GM12878 (cell line): ENCODE results near the gene DDX46. TPM values are rescaled to one million over a fixed set of nuclear protein-coding genes. Genes with fewer than 3 reads are reported as not detected.

Source experiments
- ATAC-seq: fragments of 200-7000 bp; cut with Tn5 transposase; 3 replicates; pipeline ENCODE4 v1.9.1; 2020; ENCODE audit warnings: mild to moderate bottlenecking, moderate library complexity
- BruUV-seq: library from RNA; stranded (reverse); fragments of 400-500 nt; replicated peaks from 2 replicates; lab custom pipeline; 2021; lab: Mats Ljungman, UMichigan
- CTCF ChIA-PET: fragments of 300-600 bp; sonication (Branson Sonifier 250); formaldehyde crosslinking; extraction: SDS; loops from one replicate; lab custom pipeline; 2021; ENCODE audit warnings: inconsistent platforms; lab: Yijun Ruan, JAX
- POLR2A ChIA-PET: fragments of 350-600 bp; formaldehyde crosslinking; extraction: SDS; loops from one replicate; lab custom pipeline; 2021; ENCODE audit warnings: inconsistent platforms; lab: Charles Lee
- RAD21 ChIA-PET: fragments of 300-600 bp; sonication (Branson Sonifier 250); formaldehyde crosslinking; loops from one replicate; lab custom pipeline; 2023; ENCODE audit warnings: antibody characterized with exemption; ENCODE audit not compliant: unreplicated experiment; lab: Charles Lee
- SMC1A ChIA-PET: fragments of 300-600 bp; sonication (Branson Sonifier 250); formaldehyde crosslinking; loops from one replicate; lab custom pipeline; 2023; ENCODE audit not compliant: unreplicated experiment, uncharacterized antibody; lab: Charles Lee
- DNase-seq: peaks from one replicate; pipeline ENCODE4 v3.0.0-alpha.2; 2011; ENCODE audit warnings: low read depth, low spot score
- FAIRE-seq: peaks from 3 replicates; lab custom pipeline; 2011; peaks lifted over from hg19 to GRCh38; lab: Jason Lieb, UNC
- H2AFZ ChIP-seq: 2 replicates; pipeline ENCODE4 v1.6.0; 2011; ENCODE audit warnings: low read depth, low read length, control low read depth; ENCODE audit not compliant: control insufficient read depth
- H3K27ac ChIP-seq: 2 replicates; pipeline ENCODE4 v1.5.1; 2011; ENCODE audit warnings: control low read depth; ENCODE audit not compliant: control insufficient read depth, insufficient read depth
- H3K27me3 ChIP-seq, 2 experiments: replicated peaks in 1 of 2; 2 replicates each; pipeline versions ENCODE4 v1.6.0 to v1.6.1; 2011; ENCODE audit warnings: low read length in 1 of 2; ENCODE audit not compliant: control insufficient read depth in 2 of 2, insufficient read depth in 2 of 2
- H3K36me3 ChIP-seq, 2 experiments: 2 replicates each; pipeline ENCODE4 v1.5.1; 2011; ENCODE audit warnings: low read length in 1 of 2; ENCODE audit not compliant: control insufficient read depth in 2 of 2, insufficient read depth in 2 of 2
- H3K4me1 ChIP-seq: 2 replicates; pipeline ENCODE4 v1.6.1; 2011; ENCODE audit warnings: mild to moderate bottlenecking, low read length, moderate library complexity, mixed read lengths; ENCODE audit not compliant: control insufficient read depth, insufficient read depth
- H3K4me2 ChIP-seq: 2 replicates; pipeline ENCODE4 v1.6.0; 2011; ENCODE audit warnings: control low read depth; ENCODE audit not compliant: control insufficient read depth, insufficient read depth
- H3K4me3 ChIP-seq: fragments of 200-600 bp; sonication (generic); 2 replicates; pipeline ENCODE4 v1.5.1; 2016
- H3K79me2 ChIP-seq: 2 replicates; pipeline ENCODE4 v1.6.0; 2011; ENCODE audit warnings: low read length; ENCODE audit not compliant: control insufficient read depth, insufficient read depth
- H3K9ac ChIP-seq: 2 replicates; pipeline ENCODE4 v1.8.0; 2011; ENCODE audit warnings: low read length, control low read depth, mixed read lengths; ENCODE audit not compliant: control insufficient read depth, insufficient read depth
- H3K9me3 ChIP-seq: replicated peaks from 3 replicates; pipeline ENCODE4 v1.5.1; 2011; ENCODE audit warnings: mild to moderate bottlenecking, low read length; ENCODE audit not compliant: control insufficient read depth, insufficient read depth
- H4K20me1 ChIP-seq: 2 replicates; pipeline ENCODE4 v1.6.0; 2011; ENCODE audit not compliant: control insufficient read depth, insufficient read depth
- ATF2 ChIP-seq: IDR thresholded peaks from 2 replicates; pipeline ENCODE4 v1.6.1; 2012; ENCODE audit warnings: low read length, inconsistent platforms
- BCL11A ChIP-seq: IDR thresholded peaks from 2 replicates; pipeline ENCODE4 v1.6.1; 2011; ENCODE audit warnings: low read depth, low read length
- CBX5 ChIP-seq: sonication (generic); IDR thresholded peaks from 2 replicates; pipeline ENCODE4 v1.6.1; 2016; ENCODE audit warnings: low read depth, moderate library complexity, mild to moderate bottlenecking, inconsistent platforms
- CHD2 ChIP-seq: IDR thresholded peaks from 2 replicates; pipeline ENCODE4 v1.6.1; 2011; ENCODE audit warnings: low read depth, low read length, improper control_type of control experiment, borderline replicate concordance
- EED ChIP-seq: sonication (generic); IDR thresholded peaks from 2 replicates; pipeline ENCODE4 v1.6.1; 2016; ENCODE audit warnings: antibody characterized with exemption, low read depth
- MEF2A ChIP-seq: IDR thresholded peaks from 2 replicates; pipeline ENCODE4 v1.6.1; 2011; ENCODE audit warnings: low read depth, mild to moderate bottlenecking, low read length, moderate library complexity; ENCODE audit not compliant: insufficient read depth
- MEF2B ChIP-seq: fragments of 450-650 bp; IDR thresholded peaks from 2 replicates; pipeline ENCODE4 v1.6.1; 2018; ENCODE audit warnings: mild to moderate bottlenecking, moderate library complexity; ENCODE audit not compliant: partially characterized antibody, poor library complexity, severe bottlenecking
- MXI1 ChIP-seq: fragments of 150-350 bp; IDR thresholded peaks from 2 replicates; pipeline ENCODE4 v1.6.1; 2011; ENCODE audit warnings: low read depth, mild to moderate bottlenecking, inconsistent platforms, low read length, improper control_type of control experiment
- NFXL1 ChIP-seq: fragments of 450-650 bp; IDR thresholded peaks from 2 replicates; pipeline ENCODE4 v1.6.1; 2017; ENCODE audit warnings: antibody characterized with exemption, mild to moderate bottlenecking, borderline replicate concordance
- RAD51 ChIP-seq: fragments of 450-650 bp; IDR thresholded peaks from 2 replicates; pipeline ENCODE4 v1.6.1; 2016; ENCODE audit warnings: moderate library complexity, mild to moderate bottlenecking, inconsistent platforms
- RUNX3 ChIP-seq: IDR thresholded peaks from 2 replicates; pipeline ENCODE4 v1.6.1; 2012; ENCODE audit warnings: low read length, inconsistent platforms
- SMARCA5 ChIP-seq: fragments of 450-650 bp; IDR thresholded peaks from 2 replicates; pipeline ENCODE4 v1.6.1; 2017; ENCODE audit warnings: mild to moderate bottlenecking
- SP1 ChIP-seq: IDR thresholded peaks from one replicate; pipeline ENCODE4 v1.6.1; 2011; ENCODE audit warnings: low read depth, low read length
- TCF12 ChIP-seq: IDR thresholded peaks from 2 replicates; pipeline ENCODE4 v1.6.1; 2011; ENCODE audit warnings: low read depth, mild to moderate bottlenecking, low read length
- WGBS: methylation state at CpG from one replicate; pipeline ENCODE4 v1.1.6; 2016; ENCODE audit warnings: low lambda C conversion rate; ENCODE audit not compliant: insufficient replicate concordance, insufficient coverage; ENCODE audit errors: missing lambda C conversion rate; 5-methylcytosine and 5-hydroxymethylcytosine counted together
- in situ Hi-C: fragments of 300-500 bp; cut with MboI; formaldehyde crosslinking; loops from 9 replicates; pipeline ENCODE4 v1.14.3; 2018; ENCODE audit warnings: mixed read lengths
- intact Hi-C: fragments of 100-400 bp; cut with micrococcal nuclease; formaldehyde crosslinking; loops from one replicate; pipeline ENCODE4 v1.14.2; 2022; ENCODE audit not compliant: unreplicated experiment
- polyA plus RNA-seq, 11 experiments: library from polyadenylated mRNA; depleted of rRNA in 4 of 11; unstranded in 6 of 11; stranded (reverse) in 5 of 11; fragments of >200 nt; fragmentation: Nextera tagmentation in 4 of 11; fragmentation: Illumina TruSeq in 1 of 11; extraction: Ambion mirVana in 4 of 11; extraction: Trizol in 1 of 11; gene quantifications; 1 replicate in 1 of 11; 2 replicates in 10 of 11; pipeline versions ENCODE4 v1.2.1 to v1.2.3, GENCODE V29; 2011 to 2016; ENCODE audit warnings: inconsistent platforms in 2 of 11, missing spikeins in 2 of 11, low read depth in 1 of 11
- total RNA-seq, 4 experiments: library from RNA; depleted of rRNA in 3 of 4; stranded (reverse); fragments of >200 nt in 3 of 4; fragmentation: Illumina TruSeq in 1 of 4; extraction: Trizol in 1 of 4; gene quantifications; 2 replicates each; pipeline versions ENCODE4 v1.2.1 to v1.2.3, GENCODE V29; 2013 to 2021
- TF ChIP-seq, protein P1 (sequence below): IDR thresholded peaks from 2 replicates; pipeline ENCODE4 v1.6.1; 2011; ENCODE audit warnings: borderline replicate concordance, low read depth, mild to moderate bottlenecking, moderate library complexity, mixed read lengths, low read length; ENCODE audit not compliant: insufficient read depth; ENCODE audit errors: extremely low read length
- TF ChIP-seq, protein P2 (sequence below): fragments of 450-650 bp; IDR thresholded peaks from 2 replicates; pipeline ENCODE4 v1.6.1; 2017; ENCODE audit warnings: mild to moderate bottlenecking, low read depth, inconsistent platforms; ENCODE audit not compliant: poor library complexity, severe bottlenecking
- TF ChIP-seq, protein P3 (sequence below): fragments of 450-650 bp; IDR thresholded peaks from 2 replicates; pipeline ENCODE4 v1.6.1; 2017; ENCODE audit warnings: mild to moderate bottlenecking
- TF ChIP-seq, protein P4 (sequence below): fragments of 450-650 bp; IDR thresholded peaks from 2 replicates; pipeline ENCODE4 v1.6.1; 2014; ENCODE audit warnings: mild to moderate bottlenecking

DDX46 gene
- total and polyA plus RNA-seq, 10 of the 15 experiments (the other 5 are each of a cell fraction or from before 2014, with no cell fraction given): 23.0 to 77.1 (median 42.2) TPM

- no peak for TF ChIP-seq CBX5
- no peak for TF ChIP-seq SP1
- no peak for TF ChIP-seq RAD51
- no peak for TF ChIP-seq SMARCA5
- TF ChIP-seq EED: no peak
- TF ChIP-seq BCL11A: no peak
- TF ChIP-seq, protein P1, sequence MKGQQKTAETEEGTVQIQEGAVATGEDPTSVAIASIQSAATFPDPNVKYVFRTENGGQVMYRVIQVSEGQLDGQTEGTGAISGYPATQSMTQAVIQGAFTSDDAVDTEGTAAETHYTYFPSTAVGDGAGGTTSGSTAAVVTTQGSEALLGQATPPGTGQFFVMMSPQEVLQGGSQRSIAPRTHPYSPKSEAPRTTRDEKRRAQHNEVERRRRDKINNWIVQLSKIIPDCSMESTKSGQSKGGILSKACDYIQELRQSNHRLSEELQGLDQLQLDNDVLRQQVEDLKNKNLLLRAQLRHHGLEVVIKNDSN: no peak
- no peak for TF ChIP-seq RUNX3
- TF ChIP-seq, protein P2, sequence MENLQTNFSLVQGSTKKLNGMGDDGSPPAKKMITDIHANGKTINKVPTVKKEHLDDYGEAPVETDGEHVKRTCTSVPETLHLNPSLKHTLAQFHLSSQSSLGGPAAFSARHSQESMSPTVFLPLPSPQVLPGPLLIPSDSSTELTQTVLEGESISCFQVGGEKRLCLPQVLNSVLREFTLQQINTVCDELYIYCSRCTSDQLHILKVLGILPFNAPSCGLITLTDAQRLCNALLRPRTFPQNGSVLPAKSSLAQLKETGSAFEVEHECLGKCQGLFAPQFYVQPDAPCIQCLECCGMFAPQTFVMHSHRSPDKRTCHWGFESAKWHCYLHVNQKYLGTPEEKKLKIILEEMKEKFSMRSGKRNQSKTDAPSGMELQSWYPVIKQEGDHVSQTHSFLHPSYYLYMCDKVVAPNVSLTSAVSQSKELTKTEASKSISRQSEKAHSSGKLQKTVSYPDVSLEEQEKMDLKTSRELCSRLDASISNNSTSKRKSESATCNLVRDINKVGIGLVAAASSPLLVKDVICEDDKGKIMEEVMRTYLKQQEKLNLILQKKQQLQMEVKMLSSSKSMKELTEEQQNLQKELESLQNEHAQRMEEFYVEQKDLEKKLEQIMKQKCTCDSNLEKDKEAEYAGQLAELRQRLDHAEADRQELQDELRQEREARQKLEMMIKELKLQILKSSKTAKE: no peak
- TF ChIP-seq NFXL1: no peak
- TF ChIP-seq MEF2A: no peak
- TF ChIP-seq ATF2: no peak
- TF ChIP-seq MXI1: no peak
- TF ChIP-seq, protein P3, sequence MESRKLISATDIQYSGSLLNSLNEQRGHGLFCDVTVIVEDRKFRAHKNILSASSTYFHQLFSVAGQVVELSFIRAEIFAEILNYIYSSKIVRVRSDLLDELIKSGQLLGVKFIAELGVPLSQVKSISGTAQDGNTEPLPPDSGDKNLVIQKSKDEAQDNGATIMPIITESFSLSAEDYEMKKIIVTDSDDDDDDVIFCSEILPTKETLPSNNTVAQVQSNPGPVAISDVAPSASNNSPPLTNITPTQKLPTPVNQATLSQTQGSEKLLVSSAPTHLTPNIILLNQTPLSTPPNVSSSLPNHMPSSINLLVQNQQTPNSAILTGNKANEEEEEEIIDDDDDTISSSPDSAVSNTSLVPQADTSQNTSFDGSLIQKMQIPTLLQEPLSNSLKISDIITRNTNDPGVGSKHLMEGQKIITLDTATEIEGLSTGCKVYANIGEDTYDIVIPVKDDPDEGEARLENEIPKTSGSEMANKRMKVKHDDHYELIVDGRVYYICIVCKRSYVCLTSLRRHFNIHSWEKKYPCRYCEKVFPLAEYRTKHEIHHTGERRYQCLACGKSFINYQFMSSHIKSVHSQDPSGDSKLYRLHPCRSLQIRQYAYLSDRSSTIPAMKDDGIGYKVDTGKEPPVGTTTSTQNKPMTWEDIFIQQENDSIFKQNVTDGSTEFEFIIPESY: no peak
- TF ChIP-seq CHD2: no peak
- TF ChIP-seq MEF2B: no peak
- no peak for TF ChIP-seq TCF12
- TF ChIP-seq, protein P4, sequence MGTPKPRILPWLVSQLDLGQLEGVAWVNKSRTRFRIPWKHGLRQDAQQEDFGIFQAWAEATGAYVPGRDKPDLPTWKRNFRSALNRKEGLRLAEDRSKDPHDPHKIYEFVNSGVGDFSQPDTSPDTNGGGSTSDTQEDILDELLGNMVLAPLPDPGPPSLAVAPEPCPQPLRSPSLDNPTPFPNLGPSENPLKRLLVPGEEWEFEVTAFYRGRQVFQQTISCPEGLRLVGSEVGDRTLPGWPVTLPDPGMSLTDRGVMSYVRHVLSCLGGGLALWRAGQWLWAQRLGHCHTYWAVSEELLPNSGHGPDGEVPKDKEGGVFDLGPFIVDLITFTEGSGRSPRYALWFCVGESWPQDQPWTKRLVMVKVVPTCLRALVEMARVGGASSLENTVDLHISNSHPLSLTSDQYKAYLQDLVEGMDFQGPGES: no peak
- WGBS: 84% methylated on average over 3 of the region's 3 CpGs
- in situ Hi-C loops (no loop called here), intact Hi-C loops (no loop called here)
- peaks cover 2 to 12% of the 10 kb centered on the region in 2 experiments for H3K36me3 ChIP-seq
- peaks cover 5% of the 10 kb centered on the region for H3K79me2 ChIP-seq
- BruUV-seq: no TSS peak
- SMC1A ChIA-PET: interaction anchor here (0.6 to 1.6 kb wide), 6 partner anchors 9 to 82 kb away, joined by 3 read pairs; no protein-coding TSS in a partner anchor
- FAIRE-seq (no peak), ATAC-seq (no peak), DNase-seq (no peak)
- no peak overlapping the region for H3K4me3 ChIP-seq
- RAD21 ChIA-PET: no interaction called here
- no peak overlapping the region for H3K4me2 ChIP-seq
- H3K27ac ChIP-seq: no peak overlapping the region
- H4K20me1 ChIP-seq: no peaks in the 10 kb centered on the region
- H3K4me1 ChIP-seq: no peaks in the 10 kb centered on the region
- H3K9me3 ChIP-seq: no peaks in the 10 kb centered on the region
- CTCF ChIA-PET: interaction anchor here (1.1 to 1.7 kb wide), 3 partner anchors 16 to 48 kb away, joined by 3 to 7 read pairs (median 5); partner anchors contain the start of gene PCBD2
- H3K27me3 ChIP-seq: no peaks in the 10 kb centered on the region
- POLR2A ChIA-PET: interaction anchor here (1.1 to 2.4 kb wide), 2 partner anchors 9 to 12 kb away, joined by 3 to 6 read pairs; partner anchors contain the start of gene C5orf24
- H2AFZ ChIP-seq: no peak overlapping the region
- H3K9ac ChIP-seq: no peak overlapping the region
Observed at GRCh38 chr5:134857401-134857800, 98.8 kb downstream of the DDX46 start.
